Measurements from ENCODE around the gene KLF1. TPM values are rescaled to one million over a fixed set of nuclear protein-coding genes. Genes with fewer than 3 reads are reported as not detected.
A peak's percentile ranks its signal among the peaks of the same experiment; 100 is the strongest.

KLF1 gene
- total and polyA plus RNA-seq, 2 of the 13 experiments (the other 11 are each of a cell fraction or from before 2014, with no cell fraction given) = not detected

DNA sequence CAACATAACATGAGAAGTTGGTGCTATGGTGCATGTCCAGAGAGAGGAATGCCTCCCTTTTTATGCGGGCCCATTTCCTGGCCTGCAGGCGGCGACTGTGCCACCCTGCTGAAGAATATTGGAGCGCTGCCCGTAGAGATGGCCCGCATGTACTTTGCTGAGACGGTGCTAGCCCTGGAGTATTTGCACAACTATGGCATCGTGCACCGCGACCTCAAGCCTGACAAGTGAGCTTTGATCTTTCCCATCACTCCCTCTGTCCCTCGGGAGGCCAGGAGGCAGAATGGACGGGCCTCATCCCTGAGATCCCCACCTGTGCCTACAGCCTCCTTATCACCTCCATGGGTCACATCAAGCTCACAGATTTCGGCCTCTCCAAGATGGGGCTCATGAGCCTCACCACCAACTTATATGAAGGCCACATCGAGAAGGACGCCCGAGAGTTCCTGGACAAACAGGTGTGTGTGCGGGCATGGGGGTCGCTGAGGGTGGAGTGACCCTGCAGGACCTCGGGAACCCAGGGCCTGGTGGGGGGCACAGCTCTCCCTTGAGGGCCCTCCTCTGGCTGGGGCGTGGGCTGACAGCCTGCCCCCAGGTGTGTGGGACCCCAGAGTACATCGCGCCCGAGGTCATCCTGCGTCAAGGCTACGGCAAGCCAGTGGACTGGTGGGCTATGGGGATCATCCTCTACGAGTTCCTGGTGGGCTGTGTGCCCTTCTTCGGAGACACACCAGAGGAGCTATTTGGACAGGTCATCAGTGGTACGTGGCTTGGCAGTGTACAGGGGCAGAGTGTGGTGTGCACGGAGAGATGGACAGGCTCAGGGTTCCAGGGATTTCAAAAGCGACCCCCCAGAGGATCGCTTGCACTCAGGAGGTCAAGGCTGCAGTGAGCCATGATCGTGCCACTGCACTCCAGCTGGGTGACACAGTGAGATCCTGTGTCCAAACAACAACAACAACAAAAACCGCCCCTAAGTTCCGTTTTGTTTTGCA lies 22.0 kb downstream of the KLF1 start (continued):
- TF ChIP-seq MXI1 (IDR thresholded peaks at IDR 0.05; ENCODE audit: borderline replicate concordance, low read depth, low read length) (peak; percentile 43; the same call in 1 of the 3 replicates), AKAP8 (CRISPR knock-in tag; IDR thresholded peaks at IDR 0.05) (no peak), SKI (IDR thresholded peaks at IDR 0.05; ENCODE audit: partially characterized antibody) (peak; percentile 7), CENPX (CRISPR knock-in tag; IDR thresholded peaks at IDR 0.05) (no peak), MYC (CRISPR knock-in tag; IDR thresholded peaks at IDR 0.05; ENCODE audit: borderline replicate concordance) (peak; percentile 73), TCF7L2 (IDR thresholded peaks at IDR 0.05; ENCODE audit: low read depth, low read length) (no peak), HNF4A (CRISPR knock-in tag; IDR thresholded peaks at IDR 0.05) (peak; percentile 95), FOSL2 (CRISPR knock-in tag; IDR thresholded peaks at IDR 0.05) (peak; percentile 25; the same call in 1 of the 2 replicates), ELF3 (CRISPR knock-in tag; IDR thresholded peaks at IDR 0.05) (peak; percentile 38)
- TF ChIP-seq, protein P1, sequence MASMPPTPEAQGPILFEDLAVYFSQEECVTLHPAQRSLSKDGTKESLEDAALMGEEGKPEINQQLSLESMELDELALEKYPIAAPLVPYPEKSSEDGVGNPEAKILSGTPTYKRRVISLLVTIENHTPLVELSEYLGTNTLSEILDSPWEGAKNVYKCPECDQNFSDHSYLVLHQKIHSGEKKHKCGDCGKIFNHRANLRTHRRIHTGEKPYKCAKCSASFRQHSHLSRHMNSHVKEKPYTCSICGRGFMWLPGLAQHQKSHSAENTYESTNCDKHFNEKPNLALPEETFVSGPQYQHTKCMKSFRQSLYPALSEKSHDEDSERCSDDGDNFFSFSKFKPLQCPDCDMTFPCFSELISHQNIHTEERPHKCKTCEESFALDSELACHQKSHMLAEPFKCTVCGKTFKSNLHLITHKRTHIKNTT (CRISPR knock-in tag; IDR thresholded peaks at IDR 0.05) = no peak
- TF ChIP-seq, protein P2, sequence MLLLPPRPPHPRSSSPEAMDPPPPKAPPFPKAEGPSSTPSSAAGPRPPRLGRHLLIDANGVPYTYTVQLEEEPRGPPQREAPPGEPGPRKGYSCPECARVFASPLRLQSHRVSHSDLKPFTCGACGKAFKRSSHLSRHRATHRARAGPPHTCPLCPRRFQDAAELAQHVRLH (CRISPR knock-in tag; IDR thresholded peaks at IDR 0.05; ENCODE audit: borderline replicate concordance, low read depth) = peak; percentile 42; the same call in 1 of the 2 replicates
